Measurements from ENCODE around the gene AQP1. TPM values are rescaled to one million over a fixed set of nuclear protein-coding genes. Genes with fewer than 3 reads are reported as not detected.

The AQP1 gene
- total and polyA plus RNA-seq, 10 of the 15 experiments (the other 5 are each of a cell fraction or from before 2014, with no cell fraction given): 0.03 to 0.64 TPM; not detected in 8

DNA sequence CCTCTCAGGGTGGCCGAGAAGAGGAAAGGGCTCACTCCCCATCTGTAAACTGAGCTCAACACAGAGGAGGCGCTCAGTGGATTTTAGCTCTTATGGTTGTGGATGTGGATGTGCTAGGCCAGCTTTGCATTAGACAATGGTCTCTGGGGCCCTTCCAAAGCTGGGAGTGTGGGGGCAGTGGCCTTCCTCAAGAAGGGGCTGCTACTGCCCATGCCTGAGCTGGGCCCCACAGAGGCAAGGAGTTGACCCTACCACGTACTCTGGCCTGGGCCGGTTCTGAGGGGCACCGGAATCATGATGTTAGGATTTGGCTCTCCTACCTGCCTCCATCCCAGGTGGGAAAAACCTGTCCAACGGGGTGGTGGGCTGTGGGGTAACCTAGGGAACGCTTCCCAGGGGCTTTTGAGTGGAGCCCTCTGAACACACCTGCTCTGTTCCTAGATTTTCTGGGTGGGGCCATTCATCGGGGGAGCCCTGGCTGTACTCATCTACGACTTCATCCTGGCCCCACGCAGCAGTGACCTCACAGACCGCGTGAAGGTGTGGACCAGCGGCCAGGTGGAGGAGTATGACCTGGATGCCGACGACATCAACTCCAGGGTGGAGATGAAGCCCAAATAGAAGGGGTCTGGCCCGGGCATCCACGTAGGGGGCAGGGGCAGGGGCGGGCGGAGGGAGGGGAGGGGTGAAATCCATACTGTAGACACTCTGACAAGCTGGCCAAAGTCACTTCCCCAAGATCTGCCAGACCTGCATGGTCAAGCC is 11.5 kb downstream of the AQP1 start:
- FAIRE-seq: no peak
- ChIA-PET CTCF (interaction anchor here (2.0 kb wide), 1 partner anchor 15 kb away, joined by 7 read pairs; no protein-coding TSS in a partner anchor), RAD21 (ENCODE audit: unreplicated experiment) (no interaction called here), SMC1A (ENCODE audit: uncharacterized antibody, unreplicated experiment) (no interaction called here), POLR2A (no interaction called here)
- Histone ChIP-seq H3K27me3 (replicated peaks in 1 of 2; ENCODE audit: control insufficient read depth in 2 of 2, insufficient read depth in 2 of 2, low read length in 1 of 2) (no peaks in the 10 kb centered on the region; a peak in 1 of 4 replicates), H3K27ac (ENCODE audit: control insufficient read depth, insufficient read depth) (no peak overlapping the region), H3K36me3 (ENCODE audit: control insufficient read depth in 2 of 2, insufficient read depth in 2 of 2, low read length in 1 of 2) (no peaks in the 10 kb centered on the region), H3K9me3 (replicated peaks; ENCODE audit: control insufficient read depth, insufficient read depth, low read length) (no peaks in the 10 kb centered on the region; the same call in 2 of the 3 replicates), H3K9ac (ENCODE audit: control insufficient read depth, insufficient read depth, low read length) (no peak overlapping the region), H4K20me1 (ENCODE audit: control insufficient read depth, insufficient read depth) (no peaks in the 10 kb centered on the region), H3K4me1 (ENCODE audit: control insufficient read depth, insufficient read depth, low read length) (no peaks in the 10 kb centered on the region), H3K4me3 (no peak overlapping the region), H3K79me2 (ENCODE audit: control insufficient read depth, insufficient read depth, low read length) (no peaks in the 10 kb centered on the region), H3K4me2 (ENCODE audit: control insufficient read depth, insufficient read depth) (no peak overlapping the region), H2AFZ (ENCODE audit: control insufficient read depth, low read depth, low read length) (no peak overlapping the region)
- no peak for DNase-seq (ENCODE audit: low read depth, low spot score)
- TF ChIP-seq ELK1 (IDR thresholded peaks at IDR 0.05; ENCODE audit: low read depth, low read length) (no peak), CBX3 (IDR thresholded peaks at IDR 0.05; ENCODE audit: borderline replicate concordance, low read depth) (no peak), NRF1 (conservative IDR thresholded peaks at IDR 0.05; ENCODE audit: low read depth, low read length) (no peak), SMARCA5 (IDR thresholded peaks at IDR 0.05) (no peak), HSF1 (IDR thresholded peaks at IDR 0.05; ENCODE audit: low read depth, low read length) (no peak), IKZF2 (IDR thresholded peaks at IDR 0.05) (no peak), EED (IDR thresholded peaks at IDR 0.05; ENCODE audit: low read depth) (no peak), ZNF24 (IDR thresholded peaks at IDR 0.05) (no peak), RAD51 (IDR thresholded peaks at IDR 0.05) (no peak), TCF3 (IDR thresholded peaks at IDR 0.05; ENCODE audit: borderline replicate concordance, insufficient read depth, low read depth, low read length) (no peak), JUNB (IDR thresholded peaks at IDR 0.05) (no peak), ZBED1 (IDR thresholded peaks at IDR 0.05; ENCODE audit: borderline replicate concordance) (no peak), TCF7 (IDR thresholded peaks at IDR 0.05; ENCODE audit: borderline replicate concordance) (no peak), CBX5 (IDR thresholded peaks at IDR 0.05; ENCODE audit: low read depth) (no peak), KLF5 (IDR thresholded peaks at IDR 0.05; ENCODE audit: partially characterized antibody) (no peak), IKZF1 (conservative IDR thresholded peaks at IDR 0.05) (no peak), ASH2L (IDR thresholded peaks at IDR 0.05; ENCODE audit: borderline replicate concordance, low read depth) (no peak)
- TF ChIP-seq, protein P1, sequence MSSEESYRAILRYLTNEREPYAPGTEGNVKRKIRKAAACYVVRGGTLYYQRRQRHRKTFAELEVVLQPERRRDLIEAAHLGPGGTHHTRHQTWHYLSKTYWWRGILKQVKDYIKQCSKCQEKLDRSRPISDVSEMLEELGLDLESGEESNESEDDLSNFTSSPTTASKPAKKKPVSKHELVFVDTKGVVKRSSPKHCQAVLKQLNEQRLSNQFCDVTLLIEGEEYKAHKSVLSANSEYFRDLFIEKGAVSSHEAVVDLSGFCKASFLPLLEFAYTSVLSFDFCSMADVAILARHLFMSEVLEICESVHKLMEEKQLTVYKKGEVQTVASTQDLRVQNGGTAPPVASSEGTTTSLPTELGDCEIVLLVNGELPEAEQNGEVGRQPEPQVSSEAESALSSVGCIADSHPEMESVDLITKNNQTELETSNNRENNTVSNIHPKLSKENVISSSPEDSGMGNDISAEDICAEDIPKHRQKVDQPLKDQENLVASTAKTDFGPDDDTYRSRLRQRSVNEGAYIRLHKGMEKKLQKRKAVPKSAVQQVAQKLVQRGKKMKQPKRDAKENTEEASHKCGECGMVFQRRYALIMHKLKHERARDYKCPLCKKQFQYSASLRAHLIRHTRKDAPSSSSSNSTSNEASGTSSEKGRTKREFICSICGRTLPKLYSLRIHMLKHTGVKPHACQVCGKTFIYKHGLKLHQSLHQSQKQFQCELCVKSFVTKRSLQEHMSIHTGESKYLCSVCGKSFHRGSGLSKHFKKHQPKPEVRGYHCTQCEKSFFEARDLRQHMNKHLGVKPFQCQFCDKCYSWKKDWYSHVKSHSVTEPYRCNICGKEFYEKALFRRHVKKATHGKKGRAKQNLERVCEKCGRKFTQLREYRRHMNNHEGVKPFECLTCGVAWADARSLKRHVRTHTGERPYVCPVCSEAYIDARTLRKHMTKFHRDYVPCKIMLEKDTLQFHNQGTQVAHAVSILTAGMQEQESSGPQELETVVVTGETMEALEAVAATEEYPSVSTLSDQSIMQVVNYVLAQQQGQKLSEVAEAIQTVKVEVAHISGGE (CRISPR knock-in tag; IDR thresholded peaks at IDR 0.05): no peak
- TF ChIP-seq, protein P2, sequence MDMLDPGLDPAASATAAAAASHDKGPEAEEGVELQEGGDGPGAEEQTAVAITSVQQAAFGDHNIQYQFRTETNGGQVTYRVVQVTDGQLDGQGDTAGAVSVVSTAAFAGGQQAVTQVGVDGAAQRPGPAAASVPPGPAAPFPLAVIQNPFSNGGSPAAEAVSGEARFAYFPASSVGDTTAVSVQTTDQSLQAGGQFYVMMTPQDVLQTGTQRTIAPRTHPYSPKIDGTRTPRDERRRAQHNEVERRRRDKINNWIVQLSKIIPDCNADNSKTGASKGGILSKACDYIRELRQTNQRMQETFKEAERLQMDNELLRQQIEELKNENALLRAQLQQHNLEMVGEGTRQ (IDR thresholded peaks at IDR 0.05; ENCODE audit: borderline replicate concordance, low read depth, low read length): no peak
- intact Hi-C loops (cut with micrococcal nuclease; ENCODE audit: unreplicated experiment) (no loop called here), in situ Hi-C loops (cut with MboI) (no loop called here)
- ATAC-seq: no peak
- 54% methylated on average over 17 of the region's 19 CpGs for WGBS (ENCODE audit: insufficient coverage, insufficient replicate concordance, low lambda C conversion rate, missing lambda C conversion rate)
- no TSS peak for BruUV-seq (replicated peaks)
